ENCODE results near the gene TMX4. TPM values are rescaled to one million over a fixed set of nuclear protein-coding genes. Genes with fewer than 3 reads are reported as not detected.

The TMX4 gene
- total and polyA plus RNA-seq, 4 donors: 12.6 to 17.3 (median 15.9) TPM

GRCh38 chr20:8008733-8009132, 10.8 kb downstream of the TMX4 start:
- Histone ChIP-seq H3K27ac (ENCODE audit: low read depth in 1 of 2, low read length in 2 of 2) (no peak overlapping the region), H3K27me3 (ENCODE audit: control insufficient read depth in 4 of 4, insufficient read depth in 4 of 4, low read length in 3 of 4) (no peaks in the 10 kb centered on the region), H3K36me3 (ENCODE audit: control insufficient read depth in 4 of 4, insufficient read depth in 3 of 4, low read depth in 1 of 4, low read length in 3 of 4) (peaks cover 0 to 12% (median 3%) of the 10 kb centered on the region in 4 donors), H3K9me3 (ENCODE audit: control insufficient read depth in 4 of 4, low read length in 3 of 4) (no peaks in the 10 kb centered on the region), H3K9ac (ENCODE audit: low read depth in 1 of 2, low read length in 2 of 2) (no peak overlapping the region), H3K4me3 (ENCODE audit: low read depth in 1 of 3, low read length in 3 of 3) (no peak overlapping the region), H3K4me1 (ENCODE audit: control insufficient read depth in 4 of 4, insufficient read depth in 4 of 4, low read length in 3 of 4) (peaks cover 0 to 2% (median 0%) of the 10 kb centered on the region in 4 donors)
- WGBS: 89% methylated on average over 2 of the region's 2 CpGs
- no peak for DNase-seq (ENCODE audit: low spot score)
- no peak for TF ChIP-seq RXRA (IDR thresholded peaks at IDR 0.05)
- no peak for TF ChIP-seq SP1 (IDR thresholded peaks at IDR 0.05)
- TF ChIP-seq GABPA (IDR thresholded peaks at IDR 0.05 in 1 of 2, conservative IDR thresholded peaks at IDR 0.05 in 1 of 2): no peak
- TF ChIP-seq EGR1 (IDR thresholded peaks at IDR 0.05; ENCODE audit: low read depth in 2 of 2): no peak
- TF ChIP-seq REST (IDR thresholded peaks at IDR 0.05): no peak
- TF ChIP-seq CTCF (IDR thresholded peaks at IDR 0.05; ENCODE audit: low read depth, low read length, missing input control): no peak
- TF ChIP-seq MAX (IDR thresholded peaks at IDR 0.05): no peak
- no peak for TF ChIP-seq TAF1 (conservative IDR thresholded peaks at IDR 0.05)
- no peak for TF ChIP-seq HNF4G (IDR thresholded peaks at IDR 0.05)
- TF ChIP-seq YY1 (IDR thresholded peaks at IDR 0.05): no peak
- no peak for TF ChIP-seq HNF4A (conservative IDR thresholded peaks at IDR 0.05)
- no peak for TF ChIP-seq FOXA2 (IDR thresholded peaks at IDR 0.05)
- TF ChIP-seq ZBTB33 (IDR thresholded peaks at IDR 0.05): no peak
- no peak for TF ChIP-seq ATF3 (IDR thresholded peaks at IDR 0.05)

GRCh38 chr20:8007490-8007889, 12.1 kb downstream of the TMX4 start:
- Histone ChIP-seq H3K27me3 (ENCODE audit: control insufficient read depth in 4 of 4, insufficient read depth in 4 of 4, low read length in 3 of 4) (no peaks in the 10 kb centered on the region), H3K9ac (ENCODE audit: low read depth in 1 of 2, low read length in 2 of 2) (no peak overlapping the region), H3K4me3 (ENCODE audit: low read depth in 1 of 3, low read length in 3 of 3) (no peak overlapping the region), H3K27ac (ENCODE audit: low read depth in 1 of 2, low read length in 2 of 2) (no peak overlapping the region), H3K9me3 (ENCODE audit: control insufficient read depth in 4 of 4, low read length in 3 of 4) (no peaks in the 10 kb centered on the region), H3K4me1 (ENCODE audit: control insufficient read depth in 4 of 4, insufficient read depth in 4 of 4, low read length in 3 of 4) (no peaks in the 10 kb centered on the region), H3K36me3 (ENCODE audit: control insufficient read depth in 4 of 4, insufficient read depth in 3 of 4, low read depth in 1 of 4, low read length in 3 of 4) (peaks cover 0 to 14% (median 3%) of the 10 kb centered on the region in 4 donors)
- DNase-seq (ENCODE audit: low spot score): no peak
- WGBS: 97% methylated on average over 1 of the region's 1 CpG
- no peak for TF ChIP-seq RXRA (IDR thresholded peaks at IDR 0.05)
- no peak for TF ChIP-seq JUND (IDR thresholded peaks at IDR 0.05)
- TF ChIP-seq SP1 (IDR thresholded peaks at IDR 0.05): no peak
- no peak for TF ChIP-seq GABPA (IDR thresholded peaks at IDR 0.05 in 1 of 2, conservative IDR thresholded peaks at IDR 0.05 in 1 of 2)
- no peak for TF ChIP-seq REST (IDR thresholded peaks at IDR 0.05)
- TF ChIP-seq YY1 (IDR thresholded peaks at IDR 0.05): no peak
- no peak for TF ChIP-seq ATF3 (IDR thresholded peaks at IDR 0.05)
- TF ChIP-seq MAX (IDR thresholded peaks at IDR 0.05): no peak
- TF ChIP-seq CTCF (IDR thresholded peaks at IDR 0.05; ENCODE audit: low read depth, low read length, missing input control): no peak
- no peak for TF ChIP-seq RAD21 (IDR thresholded peaks at IDR 0.05)
